B cell (primary cell): ENCODE measurements around the gene GIGYF2.

ENCODE experiments used
- EZH2 ChIP-seq: IDR thresholded peaks from 2 replicates; pipeline ENCODE4 v1.6.1; 2012; ENCODE audit warnings: borderline replicate concordance, low read depth, mild to moderate bottlenecking, moderate library complexity, low read length; ENCODE audit not compliant: insufficient read depth, poor library complexity, severe bottlenecking
- TF ChIP-seq, protein P1 (sequence below): fragments of 200-600 bp; IDR thresholded peaks from one replicate; pipeline ENCODE4 v1.8.0; 2022; ENCODE audit warnings: antibody characterized with exemption, mild to moderate bottlenecking

DNA sequence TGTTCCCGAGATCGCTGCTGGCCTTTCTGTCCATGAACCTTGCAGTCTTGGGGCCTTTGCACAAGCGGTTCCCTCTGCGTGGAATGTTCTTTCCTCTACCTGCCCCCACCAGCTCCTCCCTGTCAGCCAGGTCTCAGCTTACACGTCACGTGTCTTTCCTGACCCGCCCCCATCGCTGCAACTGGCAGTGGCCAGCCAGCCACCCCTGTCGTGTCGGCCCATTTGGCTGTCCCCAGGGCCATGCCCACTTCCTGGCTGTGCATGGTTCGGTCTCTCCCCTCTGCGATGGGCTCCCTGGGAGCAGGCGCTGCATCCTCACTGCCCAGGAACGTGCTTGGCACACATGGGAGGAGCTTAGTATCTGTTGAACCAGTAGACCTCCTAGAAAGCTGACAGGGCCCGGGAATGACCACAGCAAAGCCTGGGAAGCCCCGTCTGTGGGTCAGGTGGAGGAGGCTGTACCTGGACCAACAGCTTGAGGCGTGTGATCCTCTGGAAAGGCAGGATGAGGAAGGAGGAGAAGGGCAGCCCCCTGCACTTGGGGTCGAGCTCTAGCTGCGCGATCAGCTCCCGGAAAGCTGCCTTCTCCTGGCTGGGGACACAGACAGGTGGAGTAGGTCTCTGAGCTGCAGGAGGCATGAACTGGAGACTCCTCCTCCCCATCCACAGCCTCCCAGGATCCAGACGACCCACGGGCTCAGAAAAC lies 193.9 kb downstream of the GIGYF2 start:
- TF ChIP-seq, protein P1, sequence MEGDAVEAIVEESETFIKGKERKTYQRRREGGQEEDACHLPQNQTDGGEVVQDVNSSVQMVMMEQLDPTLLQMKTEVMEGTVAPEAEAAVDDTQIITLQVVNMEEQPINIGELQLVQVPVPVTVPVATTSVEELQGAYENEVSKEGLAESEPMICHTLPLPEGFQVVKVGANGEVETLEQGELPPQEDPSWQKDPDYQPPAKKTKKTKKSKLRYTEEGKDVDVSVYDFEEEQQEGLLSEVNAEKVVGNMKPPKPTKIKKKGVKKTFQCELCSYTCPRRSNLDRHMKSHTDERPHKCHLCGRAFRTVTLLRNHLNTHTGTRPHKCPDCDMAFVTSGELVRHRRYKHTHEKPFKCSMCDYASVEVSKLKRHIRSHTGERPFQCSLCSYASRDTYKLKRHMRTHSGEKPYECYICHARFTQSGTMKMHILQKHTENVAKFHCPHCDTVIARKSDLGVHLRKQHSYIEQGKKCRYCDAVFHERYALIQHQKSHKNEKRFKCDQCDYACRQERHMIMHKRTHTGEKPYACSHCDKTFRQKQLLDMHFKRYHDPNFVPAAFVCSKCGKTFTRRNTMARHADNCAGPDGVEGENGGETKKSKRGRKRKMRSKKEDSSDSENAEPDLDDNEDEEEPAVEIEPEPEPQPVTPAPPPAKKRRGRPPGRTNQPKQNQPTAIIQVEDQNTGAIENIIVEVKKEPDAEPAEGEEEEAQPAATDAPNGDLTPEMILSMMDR: no peak
- TF ChIP-seq EZH2: no peak
